ENCODE data around the gene URB1.

DNA sequence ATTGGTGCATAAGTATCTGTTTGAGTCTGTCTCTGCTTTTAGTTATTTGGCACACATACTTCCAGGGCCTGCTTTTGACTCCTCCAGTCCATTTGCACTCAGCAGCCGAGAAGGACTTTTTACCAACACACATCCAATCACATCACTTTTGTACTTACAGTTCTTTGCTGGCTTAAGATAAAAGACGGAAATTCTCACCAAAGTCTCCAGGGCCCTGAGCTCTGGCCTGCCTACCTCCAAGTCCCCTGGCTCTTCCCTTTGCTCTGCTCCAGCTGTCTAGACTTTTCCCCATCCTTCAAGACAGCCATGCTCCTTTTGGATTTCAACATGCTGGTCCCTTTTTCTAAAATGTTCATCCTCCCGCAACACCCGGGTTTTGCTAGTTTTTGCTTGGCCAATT is 17.5 kb upstream of the URB1 start:
- no peak for TF ChIP-seq POLR2A (IDR thresholded peaks at IDR 0.05)
- no peak for TF ChIP-seq EP300 (IDR thresholded peaks at IDR 0.05)
